GM21529 (cell line): Measurements from ENCODE around the gene C17orf58.
"Not testable (repeated sequence)": the region's sequence is repeated elsewhere in the genome, so short reads cannot be mapped to it uniquely, and the experiment has no call there.

ENCODE experiments used
- ATAC-seq: cut with Tn5 transposase; IDR thresholded peaks from one replicate; pipeline ENCODE4 v1.9.1; 2021; ENCODE audit not compliant: unreplicated experiment

C17orf58 gene

GRCh38 chr17:67996301-67997171, at the start of gene C17orf58:
C17orf58 (minus strand) TSS chr17:67996469; CDS start chr17:67996198, 271 bp downstream.
- ATAC-seq, result not testable (repeated sequence)

GRCh38 chr17:68036304-68037147, 40.3 kb upstream of the C17orf58 start:
- no peak for ATAC-seq

GRCh38 chr17:68035523-68036303, 39.4 kb upstream of the C17orf58 start, which contains the start of gene KPNA2:
KPNA2 (plus strand) TSS chr17:68035735; CDS start chr17:68037133, 1,398 bp downstream.
- peak; percentile 91 for ATAC-seq

- peak; percentile 91 for ATAC-seq
Measured at GRCh38 chr17:68035131-68035522, 38.9 kb upstream of the C17orf58 start.

- no peak for ATAC-seq
Measured at GRCh38 chr17:68034452-68034776, 38.1 kb upstream of the C17orf58 start.

GRCh38 chr17:68033636-68034451, 37.6 kb upstream of the C17orf58 start:
- no peak for ATAC-seq

- ATAC-seq, result no peak
Measured at GRCh38 chr17:68029512-68030215, 33.4 kb upstream of the C17orf58 start.

GRCh38 chr17:68022547-68022946, 26.3 kb upstream of the C17orf58 start:
- ATAC-seq, result not testable (repeated sequence)

- no peak for ATAC-seq
Measured at GRCh38 chr17:68021963-68022362, 25.7 kb upstream of the C17orf58 start.

GRCh38 chr17:68020791-68021190, 24.5 kb upstream of the C17orf58 start:
- not testable (repeated sequence) for ATAC-seq

- peak; percentile 8 for ATAC-seq
Measured at GRCh38 chr17:68020409-68020756, 24.1 kb upstream of the C17orf58 start.

- ATAC-seq, result peak; percentile 96
Measured at GRCh38 chr17:68019675-68020408, 23.6 kb upstream of the C17orf58 start.

- no peak for ATAC-seq
Measured at GRCh38 chr17:68019336-68019674, 23.0 kb upstream of the C17orf58 start.

- ATAC-seq, result not testable (repeated sequence)
Measured at GRCh38 chr17:68018493-68018892, 22.2 kb upstream of the C17orf58 start.

- ATAC-seq, result no peak
Measured at GRCh38 chr17:68016838-68017237, 20.6 kb upstream of the C17orf58 start.

GRCh38 chr17:68015081-68015723, 18.9 kb upstream of the C17orf58 start:
- no peak for ATAC-seq

- ATAC-seq, result no peak
Measured at GRCh38 chr17:68013385-68013784, 17.1 kb upstream of the C17orf58 start.

- ATAC-seq, result peak; percentile 68
Measured at GRCh38 chr17:68011199-68011665, 15.0 kb upstream of the C17orf58 start.
